Mammary microvascular endothelial cell (primary cell): ENCODE data around the gene RNF43. TPM values are rescaled to one million over a fixed set of nuclear protein-coding genes. Genes with fewer than 3 reads are reported as not detected.

Experiments
- total RNA-seq: library from RNA; depleted of rRNA; stranded (reverse); fragments of >200 nt; gene quantifications from 2 replicates; pipeline ENCODE4 v1.2.3, GENCODE V29; 2015

The RNF43 gene
- total RNA-seq, result not detected in 2 replicates

DNA sequence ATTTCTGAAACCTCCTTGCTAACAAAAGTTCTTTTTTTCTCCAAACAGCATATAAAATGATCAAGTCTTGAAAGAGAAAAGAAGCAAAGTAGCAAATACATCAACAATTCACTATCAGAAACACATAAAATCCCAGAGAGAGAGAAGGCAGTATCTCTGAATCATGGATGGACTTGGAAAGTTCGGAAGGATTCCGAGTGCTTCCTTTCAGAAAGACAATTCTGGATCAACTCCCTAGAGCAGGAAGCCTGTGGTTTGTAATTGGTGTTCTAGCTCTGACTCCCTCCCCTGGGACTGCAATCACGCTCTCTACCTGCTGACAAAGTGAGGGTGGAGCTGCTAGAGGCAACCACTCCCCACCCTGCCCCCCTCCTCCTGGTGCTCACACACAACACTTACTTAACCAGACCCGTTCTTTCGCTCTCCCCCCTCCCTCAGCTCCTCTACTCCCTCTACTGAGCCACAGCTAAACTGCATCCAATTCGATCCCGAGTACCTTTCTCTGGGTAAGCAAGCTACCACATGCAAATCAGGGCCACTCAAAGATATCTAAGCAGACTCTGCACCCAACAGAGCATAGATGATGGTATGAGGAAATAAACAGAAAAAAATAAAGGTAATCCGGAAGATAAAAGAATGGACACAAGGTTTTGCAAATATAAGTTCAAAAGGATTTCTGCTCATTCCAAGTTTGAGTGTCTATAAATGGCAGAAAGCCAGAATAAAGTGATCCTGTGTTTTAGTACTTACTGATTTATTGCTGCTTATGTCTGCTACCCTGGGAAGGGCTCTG, at the start of gene RNF43:
Gene RNF43, minus strand, starts transcription at position 235 of the 793 bp plus-strand sequence. CDS start 1,957 bp downstream, outside the sequence.

Other genes with a start within 250 kb of the RNF43 start
- gene EPX, start 224.8 kb downstream of the RNF43 start, total RNA-seq, result not detected in 2 replicates
- 5.7 and 7.9 TPM in 2 replicates for gene MKS1, start 198.3 kb downstream of the RNF43 start, total RNA-seq
- gene LPO, start 178.9 kb downstream of the RNF43 start, total RNA-seq, result not detected in 2 replicates
- gene MPO, start 136.6 kb downstream of the RNF43 start, total RNA-seq, result not detected in 2 replicates
- gene TSPOAP1, start 88.7 kb downstream of the RNF43 start, total RNA-seq, result not detected in 2 replicates
- gene SUPT4H1, start 65.3 kb downstream of the RNF43 start, total RNA-seq, result 41.1 and 42.5 TPM in 2 replicates
- gene HSF5, start 70.9 kb upstream of the RNF43 start, total RNA-seq, result under 0.01 TPM in 1 of 2 replicates, not detected in the other
- gene MTMR4, start 97.1 kb upstream of the RNF43 start, total RNA-seq, result 27.2 and 34.1 TPM in 2 replicates